A204.1 (cell line): ENCODE measurements around the gene NOD1.
"Not testable (repeated sequence)": the region's sequence is repeated elsewhere in the genome, so short reads cannot be mapped to it uniquely, and the experiment has no call there.

Source experiments
- FAIRE-seq: peaks from 2 replicates; lab custom pipeline; 2012; peaks lifted over from hg19 to GRCh38; lab: Jason Lieb, UNC

NOD1 gene

DNA sequence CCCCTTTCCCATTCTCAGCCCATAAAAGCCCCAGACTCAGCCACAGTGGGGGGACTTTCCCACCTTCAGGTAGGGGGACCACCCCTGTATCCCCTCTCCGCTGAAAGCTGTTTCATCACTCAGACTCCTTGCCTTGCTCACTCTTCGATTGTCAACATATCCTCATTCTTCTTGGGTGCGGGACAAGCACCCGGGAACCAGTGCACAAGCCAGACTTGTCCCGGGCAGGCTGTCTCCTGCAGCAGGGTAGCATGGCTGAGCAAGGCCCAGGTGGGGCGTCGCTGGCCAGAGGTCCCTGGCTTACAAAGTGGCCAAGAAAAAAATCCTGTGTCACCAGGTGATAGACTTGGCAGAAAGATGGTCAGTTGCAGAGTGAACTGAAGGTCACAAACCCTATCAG lies 64.7 kb downstream of the NOD1 start:
- FAIRE-seq: no peak

- no peak for FAIRE-seq
Observed at GRCh38 chr7:30412782-30413504, 65.6 kb downstream of the NOD1 start.

DNA sequence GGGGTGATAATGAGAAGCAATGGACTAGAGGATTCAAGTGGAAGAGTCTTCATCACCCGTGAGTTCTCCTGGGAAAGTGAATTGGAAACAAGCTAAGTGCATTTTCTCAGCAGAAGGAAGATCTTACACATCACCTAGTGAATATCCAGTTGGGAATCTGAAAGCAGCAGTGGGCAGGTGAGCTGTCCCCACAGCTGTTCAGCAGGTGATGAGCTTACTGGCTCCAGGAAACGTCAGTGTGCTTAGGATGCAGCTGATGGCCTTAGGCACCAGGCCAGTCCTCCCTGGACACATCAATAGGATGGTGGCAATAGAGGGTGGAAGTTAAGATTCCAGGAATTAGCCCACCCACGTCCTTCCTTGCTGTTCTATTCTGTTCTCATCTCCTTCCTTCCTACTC lies 66.7 kb downstream of the NOD1 start:
- no peak for FAIRE-seq

DNA sequence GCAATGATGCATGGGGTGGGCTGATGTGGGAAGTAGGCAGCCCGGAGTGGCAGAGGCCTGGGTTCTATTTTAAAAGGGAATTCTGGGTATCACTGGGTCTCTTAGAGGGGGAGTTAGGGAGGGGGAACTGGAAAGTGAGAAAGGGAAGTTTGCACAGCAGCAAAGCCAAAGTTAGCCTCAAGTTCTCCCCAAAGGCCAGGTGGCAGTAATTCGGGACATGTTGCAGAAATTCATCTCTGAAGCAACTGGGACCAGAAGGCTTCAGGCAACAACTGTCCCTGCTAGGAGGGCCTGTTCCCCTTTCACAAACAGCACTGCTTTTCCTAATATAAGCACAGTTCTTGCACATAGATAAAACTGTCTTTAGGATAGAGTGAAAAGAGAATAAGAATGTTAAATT lies 67.4 kb downstream of the NOD1 start:
- FAIRE-seq: no peak

- FAIRE-seq: no peak
Observed at GRCh38 chr7:30406664-30407425, 71.7 kb downstream of the NOD1 start.

DNA sequence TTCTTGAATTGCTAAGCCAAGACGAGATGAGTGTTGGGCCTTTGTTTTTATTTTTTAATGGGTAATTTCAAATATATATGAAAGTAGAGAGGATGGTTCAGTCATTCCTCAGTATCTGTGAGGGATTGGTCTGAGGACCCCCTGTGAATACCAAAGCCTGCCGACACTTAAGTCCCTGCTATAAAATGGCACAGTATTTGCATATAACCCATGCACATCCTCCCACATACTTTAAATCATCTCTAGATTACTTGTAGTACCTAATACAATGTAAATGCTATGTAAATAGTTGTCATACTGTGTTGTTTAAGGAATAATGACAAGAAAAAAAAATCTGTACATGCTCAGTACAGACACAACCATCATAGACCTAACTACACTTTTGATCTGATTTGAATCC lies 73.4 kb downstream of the NOD1 start:
- FAIRE-seq: no peak

DNA sequence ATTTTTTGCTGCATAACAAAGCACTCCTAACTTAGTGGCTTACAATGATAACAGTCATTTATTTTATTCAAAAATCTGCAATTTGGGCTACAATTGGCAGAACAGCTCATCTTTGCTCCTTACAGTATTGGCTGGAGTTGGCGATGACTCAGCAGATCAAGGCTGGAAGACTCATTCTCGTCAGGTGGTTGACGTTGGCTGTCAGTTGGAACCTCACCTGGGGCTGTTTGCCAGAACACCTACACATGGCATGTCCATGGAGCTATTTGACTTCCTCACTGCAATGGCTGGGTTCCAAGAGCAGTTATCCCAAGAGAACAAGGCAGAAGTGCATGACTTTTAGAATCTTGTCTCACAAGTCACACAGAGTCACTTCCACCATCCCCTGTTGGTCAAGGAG lies 75.1 kb downstream of the NOD1 start:
- no peak for FAIRE-seq

- FAIRE-seq: no peak
Observed at GRCh38 chr7:30396389-30396788, 82.2 kb downstream of the NOD1 start.

DNA sequence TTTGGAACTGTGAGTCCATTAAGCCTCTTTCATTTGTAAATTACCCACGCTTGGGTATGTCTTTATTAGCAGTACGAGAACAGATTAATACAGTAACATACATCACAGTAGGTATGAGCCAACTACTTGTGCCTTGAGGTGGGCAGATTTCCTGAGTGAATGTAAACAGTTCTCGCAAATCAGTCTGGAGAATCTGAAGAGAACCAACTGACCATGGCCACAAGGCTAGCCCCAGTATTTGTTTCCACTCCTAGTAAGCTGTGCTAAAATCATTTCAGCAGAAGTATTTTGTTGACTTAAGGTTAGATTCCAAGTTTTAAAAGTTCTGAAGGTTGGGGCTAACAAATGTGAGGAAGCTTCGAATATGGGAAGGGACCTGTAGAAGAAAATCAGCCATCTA lies 82.9 kb downstream of the NOD1 start:
- FAIRE-seq: no peak

DNA sequence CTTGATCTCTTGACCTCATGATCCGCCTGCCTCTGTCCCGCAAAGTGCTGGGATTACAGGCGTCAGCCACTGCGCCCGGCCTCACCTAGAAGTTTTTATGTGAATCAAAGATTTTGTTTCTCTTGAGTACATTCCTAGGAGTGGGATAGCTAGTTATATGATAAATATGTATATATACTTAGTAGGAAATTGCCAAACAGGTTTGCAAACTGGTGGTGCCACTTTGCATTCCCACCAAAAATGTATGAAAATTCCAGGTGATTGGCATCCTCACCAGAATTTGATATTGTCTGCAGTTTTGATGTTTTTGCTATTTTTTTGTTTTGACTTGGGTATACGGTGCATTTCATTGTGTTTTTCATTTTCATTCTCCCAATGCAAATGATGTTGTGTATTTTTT lies 86.8 kb downstream of the NOD1 start:
- FAIRE-seq: no peak

- no peak for FAIRE-seq
Observed at GRCh38 chr7:30390736-30391636, 87.6 kb downstream of the NOD1 start.

GRCh38 chr7:30389791-30390190 lies 88.8 kb downstream of the NOD1 start:
- FAIRE-seq: no peak

DNA sequence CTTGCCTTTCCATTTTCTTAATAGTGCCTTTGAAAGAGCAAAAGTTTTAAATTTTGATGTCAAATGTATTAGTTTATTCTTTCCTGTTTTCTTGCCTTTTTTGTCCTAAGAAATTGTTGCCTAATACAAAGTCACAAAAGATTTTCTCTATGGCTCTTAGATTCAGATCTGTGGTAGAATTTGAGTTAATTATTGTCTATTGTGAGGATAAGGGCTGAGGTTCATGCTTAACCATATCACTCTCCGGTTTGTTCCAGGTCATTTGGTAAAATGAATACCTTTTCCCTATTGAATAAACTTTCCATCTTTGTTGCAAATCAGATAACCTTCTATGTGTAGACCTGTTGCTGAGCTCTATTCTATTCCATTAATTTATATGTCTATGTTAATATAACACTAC lies 96.0 kb downstream of the NOD1 start:
- FAIRE-seq: no peak

DNA sequence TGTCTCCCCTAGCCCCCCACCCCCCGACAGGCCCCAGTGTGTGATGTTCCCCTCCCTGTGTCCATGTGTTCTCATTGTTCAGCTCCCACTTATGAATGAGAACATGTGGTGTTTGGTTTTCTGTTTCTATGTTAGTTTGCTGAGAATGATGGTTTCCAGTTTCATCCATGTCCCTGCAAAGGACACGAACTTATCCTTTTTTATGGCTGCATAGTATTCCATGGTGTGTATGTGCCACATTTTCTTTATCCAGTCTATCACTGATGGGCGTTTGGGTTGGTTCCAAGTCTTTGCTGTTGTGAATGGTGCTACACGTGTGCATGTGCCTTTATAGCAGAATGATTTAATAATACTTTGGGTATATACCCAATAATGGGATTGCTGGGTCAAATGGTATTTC lies 97.8 kb downstream of the NOD1 start:
- not testable (repeated sequence) for FAIRE-seq

- no peak for FAIRE-seq
Observed at GRCh38 chr7:30380294-30380693, 98.3 kb downstream of the NOD1 start.

DNA sequence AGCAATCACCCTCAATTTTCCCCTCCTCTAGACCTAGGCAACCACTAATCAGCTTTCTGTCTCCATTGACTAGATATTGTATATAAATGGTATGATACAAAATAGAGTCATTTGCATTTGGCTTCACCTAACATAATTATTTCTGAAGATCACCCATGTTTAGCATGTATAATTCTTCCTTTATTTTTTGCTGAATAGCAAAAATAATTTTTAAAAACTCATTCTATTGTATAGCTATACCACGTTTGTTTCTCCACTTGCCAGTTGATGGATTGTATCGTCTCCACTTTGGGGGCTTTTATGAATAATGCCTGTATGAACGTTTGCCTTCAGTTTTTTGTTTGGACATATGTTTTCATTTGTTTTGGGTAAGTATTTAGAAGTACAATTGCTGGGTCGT lies 98.8 kb downstream of the NOD1 start:
- no peak for FAIRE-seq

DNA sequence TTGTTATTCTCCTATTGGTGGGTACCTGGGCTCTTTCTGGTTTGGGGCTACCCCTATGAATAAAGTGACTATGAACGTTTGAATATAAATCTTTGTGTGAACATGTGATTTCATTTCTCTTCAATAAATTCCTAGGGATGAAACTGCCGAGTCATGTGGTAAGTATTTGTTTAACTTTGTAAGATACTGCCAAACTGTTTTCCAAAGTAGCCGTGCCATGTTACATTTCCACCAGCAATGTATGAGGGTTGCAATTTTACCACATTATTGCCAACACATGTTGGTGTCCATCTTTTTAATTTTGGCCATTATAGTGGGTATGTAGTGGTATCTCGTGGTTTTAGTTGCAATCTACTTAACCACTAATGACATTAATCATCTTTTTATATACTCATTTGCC lies 99.5 kb downstream of the NOD1 start:
- no peak for FAIRE-seq

DNA sequence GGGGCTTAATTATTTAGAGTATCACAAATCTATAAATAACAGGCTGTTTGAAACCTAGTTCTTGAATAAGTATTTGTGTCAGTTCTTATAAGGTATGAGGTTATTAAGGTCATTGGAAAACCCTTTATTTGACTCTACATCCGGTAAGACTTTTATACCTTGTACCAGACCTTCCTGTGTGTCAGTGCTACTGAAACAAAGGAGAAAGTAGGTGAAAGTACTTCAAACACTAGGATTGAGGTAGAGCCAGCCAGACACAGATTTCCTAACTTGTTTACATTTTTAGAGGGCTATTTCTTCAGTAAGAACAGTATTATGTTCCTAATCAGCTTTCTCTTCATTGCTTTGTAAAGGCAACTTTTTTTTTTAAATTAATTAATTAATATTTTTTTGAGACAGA lies 100.3 kb downstream of the NOD1 start:
- FAIRE-seq: no peak
